Effector CD8-positive, alpha-beta T cell (primary cell): ENCODE measurements around the gene COX6A2.
"Not testable (repeated sequence)": the region's sequence is repeated elsewhere in the genome, so short reads cannot be mapped to it uniquely, and the experiment has no call there.

Source experiments
- DNase-seq: peaks from one replicate; lab custom pipeline; 2025; lab: John Stamatoyannopoulos, UW

Gene COX6A2

GRCh38 chr16:31438414-31438813 is 10.3 kb upstream of the COX6A2 start:
- DNase-seq = no peak

GRCh38 chr16:31436221-31437045 is 8.3 kb upstream of the COX6A2 start:
- no peak for DNase-seq

- no peak for DNase-seq
Measured at GRCh38 chr16:31435341-31436220, 7.4 kb upstream of the COX6A2 start.

GRCh38 chr16:31430380-31431052 is 2.4 kb upstream of the COX6A2 start:
- DNase-seq = no peak

- no peak for DNase-seq
Measured at GRCh38 chr16:31429796-31430195, 1.6 kb upstream of the COX6A2 start.

GRCh38 chr16:31429314-31429713 is 1.2 kb upstream of the COX6A2 start:
- no peak for DNase-seq

- DNase-seq = no peak
Measured at GRCh38 chr16:31428638-31429247, 583 bp upstream of the COX6A2 start.

- peak; percentile 56 for DNase-seq
Measured at GRCh38 chr16:31427441-31428278, 500 bp downstream of the COX6A2 start.

- DNase-seq = no peak
Measured at GRCh38 chr16:31423801-31424200, 4.4 kb downstream of the COX6A2 start.

- no peak for DNase-seq
Measured at GRCh38 chr16:31423241-31423640, 4.9 kb downstream of the COX6A2 start.

GRCh38 chr16:31421587-31421986 is 6.6 kb downstream of the COX6A2 start:
- DNase-seq = no peak

- no peak for DNase-seq
Measured at GRCh38 chr16:31420037-31420436, 8.1 kb downstream of the COX6A2 start.

GRCh38 chr16:31417916-31418315 is 10.2 kb downstream of the COX6A2 start:
- no peak for DNase-seq

GRCh38 chr16:31417036-31417435 is 11.1 kb downstream of the COX6A2 start:
- DNase-seq = not testable (repeated sequence)

- DNase-seq = no peak
Measured at GRCh38 chr16:31416371-31416770, 11.8 kb downstream of the COX6A2 start.

GRCh38 chr16:31414706-31415105 is 13.5 kb downstream of the COX6A2 start:
- no peak for DNase-seq

GRCh38 chr16:31413943-31414342 is 14.2 kb downstream of the COX6A2 start:
- DNase-seq = no peak

GRCh38 chr16:31413381-31413780 is 14.8 kb downstream of the COX6A2 start:
- no peak for DNase-seq

GRCh38 chr16:31412750-31413149 is 15.4 kb downstream of the COX6A2 start:
- no peak for DNase-seq

GRCh38 chr16:31411024-31411844 is 16.9 kb downstream of the COX6A2 start:
- DNase-seq = no peak
